Measurements from ENCODE around the gene KLHL30. TPM values are rescaled to one million over a fixed set of nuclear protein-coding genes. Genes with fewer than 3 reads are reported as not detected.

The KLHL30 gene
- total RNA-seq, 1 donor from 2014 or later: not detected

GRCh38 chr2:238135601-238136150 is 2.8 kb upstream of the KLHL30 start:
- ChIA-PET POLR2A (no interaction called here), CTCF (no interaction called here)
- Mint-ChIP-seq H3K9me3 (no peaks in the 10 kb centered on the region), H3K27ac (no peak overlapping the region), H3K36me3 (ENCODE audit: low read depth) (no peaks in the 10 kb centered on the region), H3K4me3 (no peak overlapping the region), H3K27me3 (no peaks in the 10 kb centered on the region), H3K4me1 (peaks cover 10% of the 10 kb centered on the region)
- no peak for ATAC-seq (ENCODE audit: low read depth)
- no peak for DNase-seq
- TF ChIP-seq CTCF (IDR thresholded peaks at IDR 0.05): no peak
- intact Hi-C loops (cut with micrococcal nuclease): no loop called here

GRCh38 chr2:238136820-238137537 is 1.5 kb upstream of the KLHL30 start:
- H3K36me3 Mint-ChIP-seq (ENCODE audit: low read depth): no peaks in the 10 kb centered on the region
- TF ChIP-seq CTCF (IDR thresholded peaks at IDR 0.05): no peak
- ATAC-seq (ENCODE audit: low read depth): no peak
- intact Hi-C loops (cut with micrococcal nuclease): no loop called here
- H3K4me3 Mint-ChIP-seq: no peak overlapping the region
- POLR2A ChIA-PET: no interaction called here
- CTCF ChIA-PET: no interaction called here
- DNase-seq: no peak
- no peaks in the 10 kb centered on the region for H3K27me3 Mint-ChIP-seq
- H3K4me1 Mint-ChIP-seq: peaks cover 12% of the 10 kb centered on the region
- H3K27ac Mint-ChIP-seq: no peak overlapping the region
- H3K9me3 Mint-ChIP-seq: no peaks in the 10 kb centered on the region

- Mint-ChIP-seq H3K4me3 (no peak overlapping the region), H3K9me3 (no peaks in the 10 kb centered on the region), H3K27me3 (no peaks in the 10 kb centered on the region), H3K36me3 (ENCODE audit: low read depth) (no peaks in the 10 kb centered on the region), H3K27ac (no peak overlapping the region), H3K4me1 (peaks cover 12% of the 10 kb centered on the region)
- TF ChIP-seq CTCF (IDR thresholded peaks at IDR 0.05): no peak
- ChIA-PET CTCF (no interaction called here), POLR2A (no interaction called here)
- intact Hi-C loops (cut with micrococcal nuclease): no loop called here
- ATAC-seq (ENCODE audit: low read depth): no peak
- no peak for DNase-seq
Observed at GRCh38 chr2:238137885-238138284, 583 bp upstream of the KLHL30 start.

- H3K4me1 Mint-ChIP-seq: peaks cover 12% of the 10 kb centered on the region
- POLR2A ChIA-PET: no interaction called here
- intact Hi-C loops (cut with micrococcal nuclease): no loop called here
Observed at GRCh38 chr2:238139196-238140039, 950 bp downstream of the KLHL30 start.

More at GRCh38 chr2:238139196-238140039, 950 bp downstream of the KLHL30 start:
- CTCF ChIA-PET: no interaction called here
- no peak for TF ChIP-seq CTCF (IDR thresholded peaks at IDR 0.05)
- peak; percentile 68 for ATAC-seq (ENCODE audit: low read depth)
- Mint-ChIP-seq H3K9me3 (no peaks in the 10 kb centered on the region), H3K4me3 (no peak overlapping the region), H3K27ac (no peak overlapping the region), H3K27me3 (no peaks in the 10 kb centered on the region), H3K36me3 (ENCODE audit: low read depth) (no peaks in the 10 kb centered on the region)
- no peak for DNase-seq
